ENCODE data around the gene WFDC5.

Gene WFDC5

GRCh38 chr20:45136911-45137310 is 21.9 kb upstream of the WFDC5 start:
- no peak for FAIRE-seq

GRCh38 chr20:45128099-45128498 is 13.1 kb upstream of the WFDC5 start:
- no peak for DNase-seq (ENCODE audit: insufficient read length, low spot score)
- FAIRE-seq = no peak
- no peak for TF ChIP-seq POLR2A (IDR thresholded peaks at IDR 0.05; ENCODE audit: low read depth, low read length)

More at GRCh38 chr20:45136911-45137310, 21.9 kb upstream of the WFDC5 start:
- DNase-seq (ENCODE audit: insufficient read length, low spot score) = no peak
- TF ChIP-seq POLR2A (IDR thresholded peaks at IDR 0.05; ENCODE audit: low read depth, low read length) = no peak

- DNase-seq (ENCODE audit: insufficient read length, low spot score) (no peak), FAIRE-seq (no peak)
- TF ChIP-seq POLR2A (IDR thresholded peaks at IDR 0.05; ENCODE audit: low read depth, low read length) = no peak
Measured at GRCh38 chr20:45124365-45124764, 9.4 kb upstream of the WFDC5 start, which contains the start of gene WFDC12. TSS of gene WFDC12 (minus strand) at chr20:45124465. CDS start at chr20:45124447, 18 bp downstream.

- FAIRE-seq (no peak), DNase-seq (ENCODE audit: insufficient read length, low spot score) (no peak)
- TF ChIP-seq POLR2A (IDR thresholded peaks at IDR 0.05; ENCODE audit: low read depth, low read length) = no peak
Measured at GRCh38 chr20:45121388-45121787, 6.4 kb upstream of the WFDC5 start.

GRCh38 chr20:45119556-45120266 is 4.7 kb upstream of the WFDC5 start:
- DNase-seq (ENCODE audit: insufficient read length, low spot score) = no peak
- no peak for TF ChIP-seq POLR2A (IDR thresholded peaks at IDR 0.05; ENCODE audit: low read depth, low read length)
- FAIRE-seq = no peak

GRCh38 chr20:45118028-45118427 is 3.1 kb upstream of the WFDC5 start:
- no peak for DNase-seq (ENCODE audit: insufficient read length, low spot score)
- FAIRE-seq = no peak
- TF ChIP-seq POLR2A (IDR thresholded peaks at IDR 0.05; ENCODE audit: low read depth, low read length) = no peak

- TF ChIP-seq POLR2A (IDR thresholded peaks at IDR 0.05; ENCODE audit: low read depth, low read length) = no peak
- FAIRE-seq (no peak), DNase-seq (ENCODE audit: insufficient read length, low spot score) (no peak)
Measured at GRCh38 chr20:45117581-45117980, 2.6 kb upstream of the WFDC5 start.

GRCh38 chr20:45115829-45116228 is 855 bp upstream of the WFDC5 start:
- DNase-seq (ENCODE audit: insufficient read length, low spot score) (no peak), FAIRE-seq (no peak)
- TF ChIP-seq POLR2A (IDR thresholded peaks at IDR 0.05; ENCODE audit: low read depth, low read length) = no peak

- FAIRE-seq = no peak
Measured at GRCh38 chr20:45115386-45115774, 406 bp upstream of the WFDC5 start.

GRCh38 chr20:45113865-45114264 is 1.1 kb downstream of the WFDC5 start:
- no peak for TF ChIP-seq POLR2A (IDR thresholded peaks at IDR 0.05; ENCODE audit: low read depth, low read length)
- DNase-seq (ENCODE audit: insufficient read length, low spot score) (no peak), FAIRE-seq (no peak)

More at GRCh38 chr20:45115386-45115774, 406 bp upstream of the WFDC5 start:
- no peak for TF ChIP-seq POLR2A (IDR thresholded peaks at IDR 0.05; ENCODE audit: low read depth, low read length)
- no peak for DNase-seq (ENCODE audit: insufficient read length, low spot score)

- no peak for TF ChIP-seq POLR2A (IDR thresholded peaks at IDR 0.05; ENCODE audit: low read depth, low read length)
- FAIRE-seq (no peak), DNase-seq (ENCODE audit: insufficient read length, low spot score) (no peak)
Measured at GRCh38 chr20:45112754-45113153, 2.2 kb downstream of the WFDC5 start.

- DNase-seq (ENCODE audit: insufficient read length, low spot score) = no peak
- FAIRE-seq = no peak
- TF ChIP-seq POLR2A (IDR thresholded peaks at IDR 0.05; ENCODE audit: low read depth, low read length) = no peak
Measured at GRCh38 chr20:45111799-45112471, 3.0 kb downstream of the WFDC5 start.

- no peak for FAIRE-seq
- no peak for DNase-seq (ENCODE audit: insufficient read length, low spot score)
- no peak for TF ChIP-seq POLR2A (IDR thresholded peaks at IDR 0.05; ENCODE audit: low read depth, low read length)
Measured at GRCh38 chr20:45111285-45111684, 3.7 kb downstream of the WFDC5 start.

- TF ChIP-seq POLR2A (IDR thresholded peaks at IDR 0.05; ENCODE audit: low read depth, low read length) = no peak
- FAIRE-seq = no peak
- DNase-seq (ENCODE audit: insufficient read length, low spot score) = no peak
Measured at GRCh38 chr20:45110301-45110700, 4.7 kb downstream of the WFDC5 start.

GRCh38 chr20:45109634-45110033 is 5.3 kb downstream of the WFDC5 start:
- DNase-seq (ENCODE audit: insufficient read length, low spot score) (no peak), FAIRE-seq (no peak)
- TF ChIP-seq POLR2A (IDR thresholded peaks at IDR 0.05; ENCODE audit: low read depth, low read length) = no peak
